Stimulated activated naive CD4-positive, alpha-beta T cell treated with Interleukin-2 at 50 U/mL for 16 hours (primary cell): ENCODE measurements around the gene CDC123.

ENCODE experiments used
- DNase-seq: peaks from one replicate; lab custom pipeline; 2025; lab: John Stamatoyannopoulos, UW

The CDC123 gene

DNA sequence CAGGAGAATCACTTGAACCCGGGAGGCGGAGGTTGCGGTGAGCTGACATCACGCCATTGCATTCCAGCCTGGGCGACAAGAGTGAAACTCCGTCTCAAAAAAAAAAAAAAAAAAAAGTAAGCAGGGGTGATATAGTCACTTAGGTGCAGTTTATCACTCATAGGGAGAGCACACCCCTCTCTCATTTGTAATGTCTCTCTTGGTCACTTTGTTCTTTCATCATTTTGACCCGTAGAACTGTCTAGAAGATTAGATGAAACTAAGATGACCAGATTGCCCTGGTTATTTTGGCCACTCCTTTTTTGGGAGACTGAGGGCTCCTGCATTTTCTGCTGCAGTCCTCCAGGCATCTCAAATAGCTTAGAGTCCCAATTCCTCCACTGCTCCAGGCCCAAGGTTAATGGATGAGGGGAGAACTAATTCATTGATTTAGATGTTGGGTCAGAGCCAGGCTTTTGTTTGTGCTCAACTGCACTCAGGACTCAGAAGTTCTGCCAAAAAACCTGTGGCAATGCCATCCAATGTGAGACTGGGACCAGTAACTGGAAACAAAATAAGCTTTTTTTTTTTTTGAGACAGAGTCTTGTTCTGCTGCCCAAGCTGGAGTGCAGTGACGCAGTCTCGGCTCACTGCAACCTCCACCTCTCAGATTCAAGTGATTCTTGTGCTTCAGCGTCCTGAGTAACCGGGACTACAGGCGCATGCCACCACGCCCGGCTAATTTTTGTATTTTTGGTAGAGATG lies 103.4 kb downstream of the CDC123 start:
- no peak for DNase-seq
